ENCODE results near the gene DISC1. TPM values are rescaled to one million over a fixed set of nuclear protein-coding genes. Genes with fewer than 3 reads are reported as not detected.

Gene DISC1
- polyA plus RNA-seq, 1 donor from 2014 or later, result 0.84 TPM

DNA sequence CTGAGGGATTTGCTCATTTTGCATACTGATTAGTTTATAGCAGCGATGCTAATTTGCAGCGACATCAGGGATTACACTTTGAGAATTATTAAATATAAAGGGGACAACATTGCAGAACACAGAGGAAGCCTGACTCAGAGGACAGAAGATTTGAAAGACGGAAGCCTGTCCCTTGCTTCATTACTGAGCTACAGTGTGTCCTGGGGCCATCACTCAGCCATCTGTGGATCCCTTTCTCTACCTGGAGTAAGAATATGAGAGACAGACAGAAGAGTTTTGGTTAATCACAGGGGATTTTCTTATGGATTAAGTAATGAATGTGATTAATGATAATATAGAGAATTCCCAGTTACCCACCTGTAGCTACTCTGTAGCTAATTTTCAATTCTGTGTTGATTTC, 134.7 kb downstream of the DISC1 start:
- H3F3A ChIP-seq (ENCODE audit: insufficient read depth, low read length, poor library complexity, severe bottlenecking), result no peaks in the 10 kb centered on the region
- no peaks in the 10 kb centered on the region for H4K20me1 ChIP-seq (ENCODE audit: insufficient read depth)
- H3K9me2 ChIP-seq (ENCODE audit: insufficient read depth, low read length), result no peaks in the 10 kb centered on the region
- no peaks in the 10 kb centered on the region for H3K9me3 ChIP-seq (ENCODE audit: low read length)
- H3K27me3 ChIP-seq (ENCODE audit: insufficient read depth, low read depth, low read length), result no peaks in the 10 kb centered on the region
- no peak overlapping the region for H2AFZ ChIP-seq (ENCODE audit: low read depth, low read length)
- H3K79me2 ChIP-seq (replicated peaks; ENCODE audit: insufficient read depth, low read length), result no peaks in the 10 kb centered on the region
- H3K4me3 ChIP-seq (ENCODE audit: low read length), result no peak overlapping the region
- no peaks in the 10 kb centered on the region for H3K36me3 ChIP-seq (ENCODE audit: insufficient read depth, low read length)
- TF ChIP-seq SMC3 (conservative IDR thresholded peaks at IDR 0.05; ENCODE audit: poor library complexity) (no peak), TAF1 (IDR thresholded peaks at IDR 0.05; ENCODE audit: low read depth) (no peak), EZH2 (IDR thresholded peaks at IDR 0.05; ENCODE audit: borderline replicate concordance, insufficient read depth, low read length, poor library complexity, severe bottlenecking) (no peak), CTCF (IDR thresholded peaks at IDR 0.05; ENCODE audit: poor library complexity, severe bottlenecking) (no peak), EP300 (conservative IDR thresholded peaks at IDR 0.05; ENCODE audit: poor library complexity, severe bottlenecking) (no peak), MXI1 (conservative IDR thresholded peaks at IDR 0.05; ENCODE audit: poor library complexity, severe bottlenecking) (no peak), POLR2AphosphoS5 (IDR thresholded peaks at IDR 0.05) (no peak)
- TF ChIP-seq, protein P1, sequence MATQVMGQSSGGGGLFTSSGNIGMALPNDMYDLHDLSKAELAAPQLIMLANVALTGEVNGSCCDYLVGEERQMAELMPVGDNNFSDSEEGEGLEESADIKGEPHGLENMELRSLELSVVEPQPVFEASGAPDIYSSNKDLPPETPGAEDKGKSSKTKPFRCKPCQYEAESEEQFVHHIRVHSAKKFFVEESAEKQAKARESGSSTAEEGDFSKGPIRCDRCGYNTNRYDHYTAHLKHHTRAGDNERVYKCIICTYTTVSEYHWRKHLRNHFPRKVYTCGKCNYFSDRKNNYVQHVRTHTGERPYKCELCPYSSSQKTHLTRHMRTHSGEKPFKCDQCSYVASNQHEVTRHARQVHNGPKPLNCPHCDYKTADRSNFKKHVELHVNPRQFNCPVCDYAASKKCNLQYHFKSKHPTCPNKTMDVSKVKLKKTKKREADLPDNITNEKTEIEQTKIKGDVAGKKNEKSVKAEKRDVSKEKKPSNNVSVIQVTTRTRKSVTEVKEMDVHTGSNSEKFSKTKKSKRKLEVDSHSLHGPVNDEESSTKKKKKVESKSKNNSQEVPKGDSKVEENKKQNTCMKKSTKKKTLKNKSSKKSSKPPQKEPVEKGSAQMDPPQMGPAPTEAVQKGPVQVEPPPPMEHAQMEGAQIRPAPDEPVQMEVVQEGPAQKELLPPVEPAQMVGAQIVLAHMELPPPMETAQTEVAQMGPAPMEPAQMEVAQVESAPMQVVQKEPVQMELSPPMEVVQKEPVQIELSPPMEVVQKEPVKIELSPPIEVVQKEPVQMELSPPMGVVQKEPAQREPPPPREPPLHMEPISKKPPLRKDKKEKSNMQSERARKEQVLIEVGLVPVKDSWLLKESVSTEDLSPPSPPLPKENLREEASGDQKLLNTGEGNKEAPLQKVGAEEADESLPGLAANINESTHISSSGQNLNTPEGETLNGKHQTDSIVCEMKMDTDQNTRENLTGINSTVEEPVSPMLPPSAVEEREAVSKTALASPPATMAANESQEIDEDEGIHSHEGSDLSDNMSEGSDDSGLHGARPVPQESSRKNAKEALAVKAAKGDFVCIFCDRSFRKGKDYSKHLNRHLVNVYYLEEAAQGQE (IDR thresholded peaks at IDR 0.05; ENCODE audit: borderline replicate concordance), result no peak
- H3K27ac ChIP-seq (ENCODE audit: low read length), result no peak overlapping the region
- H3K4me2 ChIP-seq (ENCODE audit: low read length), result no peak overlapping the region
- H3K9ac ChIP-seq (ENCODE audit: low read length), result no peak overlapping the region

DNA sequence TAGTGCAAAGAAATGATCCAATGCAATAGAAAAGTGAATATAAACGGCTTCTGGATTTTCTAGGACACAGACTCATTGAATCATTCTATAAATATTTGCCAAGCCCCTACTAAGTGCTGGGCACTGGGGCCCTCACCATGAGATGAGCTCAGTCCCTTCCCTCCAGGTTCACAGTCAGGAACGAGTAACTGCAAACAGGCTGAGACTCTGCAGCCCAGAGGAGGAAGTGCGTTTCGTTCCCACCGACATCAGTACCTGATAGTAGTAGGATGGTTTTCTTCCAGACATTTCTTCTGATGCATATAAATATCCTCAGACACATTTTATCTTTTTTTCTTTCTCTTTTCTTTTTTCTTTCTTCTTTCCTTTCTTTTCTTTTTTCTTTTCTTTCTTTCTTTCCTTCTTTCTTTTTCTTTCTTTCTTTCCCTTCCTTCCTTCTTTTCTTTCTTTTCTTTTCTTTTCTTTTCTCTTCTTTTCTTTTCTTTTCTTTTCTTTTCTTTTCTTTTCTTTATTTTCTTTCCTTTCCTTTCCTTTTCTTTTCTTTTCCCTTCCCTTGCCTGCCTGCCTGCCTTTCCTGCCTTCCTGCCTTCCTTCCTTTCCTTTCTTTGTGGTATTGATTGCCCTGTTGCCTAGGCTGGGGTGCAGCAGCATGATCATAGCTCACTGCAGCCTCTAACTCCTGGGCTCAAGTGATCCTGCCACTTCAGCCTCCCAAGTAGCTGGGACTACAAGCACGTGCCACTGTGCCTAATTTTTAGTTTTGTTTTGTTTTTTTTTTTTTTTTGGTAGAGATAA, 135.4 kb downstream of the DISC1 start:
- Histone ChIP-seq H2AFZ (ENCODE audit: low read depth, low read length) (no peak overlapping the region), H3K36me3 (ENCODE audit: insufficient read depth, low read length) (no peaks in the 10 kb centered on the region), H3F3A (ENCODE audit: insufficient read depth, low read length, poor library complexity, severe bottlenecking) (no peaks in the 10 kb centered on the region), H4K20me1 (ENCODE audit: insufficient read depth) (no peaks in the 10 kb centered on the region), H3K9me3 (ENCODE audit: low read length) (no peaks in the 10 kb centered on the region), H3K4me2 (ENCODE audit: low read length) (no peak overlapping the region), H3K27me3 (ENCODE audit: insufficient read depth, low read depth, low read length) (no peaks in the 10 kb centered on the region), H3K4me3 (ENCODE audit: low read length) (no peak overlapping the region), H3K79me2 (replicated peaks; ENCODE audit: insufficient read depth, low read length) (no peaks in the 10 kb centered on the region), H3K9me2 (ENCODE audit: insufficient read depth, low read length) (no peaks in the 10 kb centered on the region), H3K27ac (ENCODE audit: low read length) (no peak overlapping the region), H3K9ac (ENCODE audit: low read length) (no peak overlapping the region)
- TF ChIP-seq, protein P1 (IDR thresholded peaks at IDR 0.05; ENCODE audit: borderline replicate concordance), result no peak
- TF ChIP-seq TAF1 (IDR thresholded peaks at IDR 0.05; ENCODE audit: low read depth) (no peak), RAD21 (conservative IDR thresholded peaks at IDR 0.05) (no peak), EZH2 (IDR thresholded peaks at IDR 0.05; ENCODE audit: borderline replicate concordance, insufficient read depth, low read length, poor library complexity, severe bottlenecking) (no peak), POLR2AphosphoS5 (IDR thresholded peaks at IDR 0.05) (no peak), EP300 (conservative IDR thresholded peaks at IDR 0.05; ENCODE audit: poor library complexity, severe bottlenecking) (no peak), SMC3 (conservative IDR thresholded peaks at IDR 0.05; ENCODE audit: poor library complexity) (no peak), MXI1 (conservative IDR thresholded peaks at IDR 0.05; ENCODE audit: poor library complexity, severe bottlenecking) (no peak), CTCF (IDR thresholded peaks at IDR 0.05; ENCODE audit: poor library complexity, severe bottlenecking) (no peak)

Data from neural cell (in vitro differentiated cells).